ENCODE data around the gene SGPL1. TPM values are rescaled to one million over a fixed set of nuclear protein-coding genes. Genes with fewer than 3 reads are reported as not detected.

The SGPL1 gene
- total RNA-seq, 1 experiment from 2014 or later: 127 TPM

GRCh38 chr10:70853038-70853437 is 37.3 kb downstream of the SGPL1 start:
- H3K4me3 ChIP-seq (ENCODE audit: low read depth, low read length): no peak overlapping the region
- H3K36me3 ChIP-seq (ENCODE audit: control insufficient read depth, insufficient read depth, low read length): peaks cover 3% of the 10 kb centered on the region
- ChIA-PET CTCF (no interaction called here), POLR2A (no interaction called here)
- intact Hi-C loops (cut with micrococcal nuclease; ENCODE audit: unreplicated experiment): no loop called here
- H3K9me3 Mint-ChIP-seq (ENCODE audit: unreplicated experiment): no peaks in the 10 kb centered on the region
- TF ChIP-seq CTCF (IDR thresholded peaks at IDR 0.05; ENCODE audit: insufficient read depth in 1 of 2, low read depth in 1 of 2, low read length in 1 of 2, severe bottlenecking in 1 of 2, unreplicated experiment in 1 of 2): no peak
- no TSS peak for BruUV-seq (replicated peaks)
- H3K36me3 Mint-ChIP-seq (ENCODE audit: insufficient read depth, unreplicated experiment): peaks cover 58% of the 10 kb centered on the region
- peaks cover 58% of the 10 kb centered on the region for H3K4me1 ChIP-seq
- no peak overlapping the region for H3K4me3 Mint-ChIP-seq (ENCODE audit: unreplicated experiment)
- no peaks in the 10 kb centered on the region for H3K27me3 ChIP-seq (replicated peaks; ENCODE audit: control insufficient read depth, insufficient read depth, low read length)
- no peaks in the 10 kb centered on the region for H3K9me3 ChIP-seq
- no peak overlapping the region for H3K27ac Mint-ChIP-seq (ENCODE audit: unreplicated experiment)
- H3K27me3 Mint-ChIP-seq (ENCODE audit: insufficient read depth, unreplicated experiment): no peaks in the 10 kb centered on the region
- DNase-seq: no peak
- peaks cover 63% of the 10 kb centered on the region for H3K4me1 Mint-ChIP-seq (ENCODE audit: low read depth, unreplicated experiment)

- BruUV-seq (replicated peaks): no TSS peak
- POLR2A ChIA-PET: interaction anchor here (0.9 kb wide), 1 partner anchor 8 kb away, joined by 3 read pairs; no protein-coding TSS in a partner anchor
- Histone ChIP-seq H3K4me3 (ENCODE audit: low read depth, low read length) (no peak overlapping the region), H3K27me3 (replicated peaks; ENCODE audit: control insufficient read depth, insufficient read depth, low read length) (no peaks in the 10 kb centered on the region), H3K36me3 (ENCODE audit: control insufficient read depth, insufficient read depth, low read length) (peaks cover 3% of the 10 kb centered on the region), H3K4me1 (peaks cover 59% of the 10 kb centered on the region), H3K9me3 (no peaks in the 10 kb centered on the region)
- CTCF ChIA-PET: interaction anchor here (0.7 kb wide), 1 partner anchor 21 kb away, joined by 3 read pairs; no protein-coding TSS in a partner anchor
- H3K9me3 Mint-ChIP-seq (ENCODE audit: unreplicated experiment): no peaks in the 10 kb centered on the region
- H3K4me1 Mint-ChIP-seq (ENCODE audit: low read depth, unreplicated experiment): peaks cover 65% of the 10 kb centered on the region
- no peak overlapping the region for H3K27ac Mint-ChIP-seq (ENCODE audit: unreplicated experiment)
- intact Hi-C loops (cut with micrococcal nuclease; ENCODE audit: unreplicated experiment): no loop called here
- TF ChIP-seq CTCF (IDR thresholded peaks at IDR 0.05; ENCODE audit: insufficient read depth in 1 of 2, low read depth in 1 of 2, low read length in 1 of 2, severe bottlenecking in 1 of 2, unreplicated experiment in 1 of 2): no peak
- DNase-seq: no peak
- H3K27me3 Mint-ChIP-seq (ENCODE audit: insufficient read depth, unreplicated experiment): no peaks in the 10 kb centered on the region
- no peak overlapping the region for H3K4me3 Mint-ChIP-seq (ENCODE audit: unreplicated experiment)
- H3K36me3 Mint-ChIP-seq (ENCODE audit: insufficient read depth, unreplicated experiment): peaks cover 59% of the 10 kb centered on the region
Measured at GRCh38 chr10:70853457-70853856, 37.7 kb downstream of the SGPL1 start.

GRCh38 chr10:70856454-70856853 is 40.7 kb downstream of the SGPL1 start:
- peaks cover 33% of the 10 kb centered on the region for H3K4me1 ChIP-seq
- Mint-ChIP-seq H3K27ac (ENCODE audit: unreplicated experiment) (no peak overlapping the region), H3K4me1 (ENCODE audit: low read depth, unreplicated experiment) (peaks cover 45% of the 10 kb centered on the region), H3K36me3 (ENCODE audit: insufficient read depth, unreplicated experiment) (peaks cover 66% of the 10 kb centered on the region), H3K9me3 (ENCODE audit: unreplicated experiment) (no peaks in the 10 kb centered on the region), H3K27me3 (ENCODE audit: insufficient read depth, unreplicated experiment) (no peaks in the 10 kb centered on the region), H3K4me3 (ENCODE audit: unreplicated experiment) (no peak overlapping the region)
- no peak overlapping the region for H3K4me3 ChIP-seq (ENCODE audit: low read depth, low read length)
- no peaks in the 10 kb centered on the region for H3K9me3 ChIP-seq
- no peak for DNase-seq
- CTCF ChIA-PET: no interaction called here
- intact Hi-C loops (cut with micrococcal nuclease; ENCODE audit: unreplicated experiment): no loop called here
- TF ChIP-seq CTCF (IDR thresholded peaks at IDR 0.05; ENCODE audit: insufficient read depth in 1 of 2, low read depth in 1 of 2, low read length in 1 of 2, severe bottlenecking in 1 of 2, unreplicated experiment in 1 of 2): no peak
- no peaks in the 10 kb centered on the region for H3K27me3 ChIP-seq (replicated peaks; ENCODE audit: control insufficient read depth, insufficient read depth, low read length)
- no TSS peak for BruUV-seq (replicated peaks)
- POLR2A ChIA-PET: no interaction called here
- peaks cover 4% of the 10 kb centered on the region for H3K36me3 ChIP-seq (ENCODE audit: control insufficient read depth, insufficient read depth, low read length)

All from Caco-2 (cell line).